Activated T-cell treated with anti-CD3 and anti-CD28 coated beads for 48 hours (primary cell): ENCODE measurements around the gene TMC5.
"Not testable (repeated sequence)": the region's sequence is repeated elsewhere in the genome, so short reads cannot be mapped to it uniquely, and the experiment has no call there.

Experiments used
- DNase-seq: peaks from one replicate; pipeline ENCODE4 v3.0.0-alpha.2; 2020; ENCODE audit warnings: low read depth

The TMC5 gene

GRCh38 chr16:19400711-19401110 lies 17.0 kb upstream of the TMC5 start:
- no peak for DNase-seq

GRCh38 chr16:19406891-19407491 lies 10.7 kb upstream of the TMC5 start:
- no peak for DNase-seq

GRCh38 chr16:19410435-19411171 lies 7.1 kb upstream of the TMC5 start:
- DNase-seq: peak; percentile 1

GRCh38 chr16:19411298-19411697 lies 6.4 kb upstream of the TMC5 start:
- DNase-seq: no peak

GRCh38 chr16:19412055-19412454 lies 5.6 kb upstream of the TMC5 start:
- not testable (repeated sequence) for DNase-seq

- DNase-seq: no peak
Measured at GRCh38 chr16:19415461-19415860, 2.2 kb upstream of the TMC5 start.

- no peak for DNase-seq
Measured at GRCh38 chr16:19415918-19416317, 1.8 kb upstream of the TMC5 start.

- DNase-seq: no peak
Measured at GRCh38 chr16:19418200-19418599, 517 bp downstream of the TMC5 start.

- no peak for DNase-seq
Measured at GRCh38 chr16:19419698-19420075, 2.0 kb downstream of the TMC5 start.

- DNase-seq: no peak
Measured at GRCh38 chr16:19424478-19424877, 6.8 kb downstream of the TMC5 start.

GRCh38 chr16:19430345-19430744 lies 12.7 kb downstream of the TMC5 start:
- DNase-seq: no peak

- no peak for DNase-seq
Measured at GRCh38 chr16:19431636-19432340, 14.1 kb downstream of the TMC5 start.

- no peak for DNase-seq
Measured at GRCh38 chr16:19432429-19432828, 14.7 kb downstream of the TMC5 start.

GRCh38 chr16:19434584-19434983 lies 16.9 kb downstream of the TMC5 start:
- DNase-seq: no peak

- DNase-seq: no peak
Measured at GRCh38 chr16:19436540-19436939, 18.9 kb downstream of the TMC5 start.

- DNase-seq: no peak
Measured at GRCh38 chr16:19437280-19437679, 19.6 kb downstream of the TMC5 start.

GRCh38 chr16:19438739-19439138 lies 21.1 kb downstream of the TMC5 start:
- DNase-seq: no peak

- no peak for DNase-seq
Measured at GRCh38 chr16:19439483-19439882, 21.8 kb downstream of the TMC5 start.

GRCh38 chr16:19443659-19444058 lies 26.0 kb downstream of the TMC5 start:
- no peak for DNase-seq

- DNase-seq: no peak
Measured at GRCh38 chr16:19446300-19446846, 28.7 kb downstream of the TMC5 start.

GRCh38 chr16:19446886-19447285 lies 29.2 kb downstream of the TMC5 start:
- no peak for DNase-seq

GRCh38 chr16:19450186-19450585 lies 32.5 kb downstream of the TMC5 start:
- DNase-seq: no peak
